ENCODE results near the gene C2orf80. TPM values are rescaled to one million over a fixed set of nuclear protein-coding genes. Genes with fewer than 3 reads are reported as not detected.
"Not testable (repeated sequence)": the region's sequence is repeated elsewhere in the genome, so short reads cannot be mapped to it uniquely, and the experiment has no call there.

The C2orf80 gene
- total and polyA plus RNA-seq, 5 experiments from 2014 or later = not detected

GRCh38 chr2:208124013-208124715 is 65.7 kb downstream of the C2orf80 start, which contains the start of gene CRYGD:
CRYGD (minus strand) TSS chr2:208124524; CDS start chr2:208124473, 51 bp downstream.
- DNase-seq (peak in 2 of 10 donors; percentile 16 to 18), ATAC-seq (peak; percentile 69 to 70)
- Mint-ChIP-seq H3K27me3 (peaks cover 19 to 46% (median 33%) of the 10 kb centered on the region in 5 donors), H3K27ac (peak within 1 kb of the TSS in 1 of 10 donors; percentile 19), H3K4me3 (peak within 1 kb of the TSS in 9 of 10 donors; percentile 38 to 71 (median 67)), H3K4me1 (peaks cover 6 to 19% (median 10%) of the 10 kb centered on the region in 4 donors)
- not testable (repeated sequence) for H3K9me3 Mint-ChIP-seq, H3K36me3 Mint-ChIP-seq
- POLR2A ChIA-PET = interaction anchor here (0.6 kb wide), 1 partner anchor 98 kb away, joined by 5 read pairs; no protein-coding TSS in a partner anchor

DNA sequence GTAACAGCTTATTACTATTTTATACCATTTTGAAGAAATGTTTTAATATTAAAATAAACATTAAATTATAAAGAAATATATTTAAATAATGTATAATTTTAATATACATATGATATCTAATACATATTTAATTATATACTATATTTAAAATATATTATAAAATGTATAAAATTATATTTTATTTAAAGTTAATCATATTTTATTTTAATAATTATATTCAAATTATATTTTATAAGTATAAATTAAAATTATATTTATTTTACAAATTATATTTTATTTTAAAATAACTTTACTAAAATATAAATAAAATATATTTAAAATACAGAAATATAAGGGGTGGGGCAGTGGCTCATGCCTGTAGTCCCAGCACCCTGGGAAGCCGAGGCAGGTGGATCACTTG is 67.6 kb downstream of the C2orf80 start:
- no peak overlapping the region for H3K4me3 Mint-ChIP-seq
- H3K36me3 Mint-ChIP-seq = peaks cover 0 to 3% (median 0%) of the 10 kb centered on the region in 3 donors
- POLR2A ChIA-PET = no interaction called here
- peaks cover 18 to 36% (median 26%) of the 10 kb centered on the region in 5 donors for H3K27me3 Mint-ChIP-seq
- H3K27ac Mint-ChIP-seq = no peak overlapping the region
- DNase-seq (no peak), ATAC-seq (no peak)
- H3K9me3 Mint-ChIP-seq = peaks cover 0 to 2% (median 0%) of the 10 kb centered on the region in 9 donors
- H3K4me1 Mint-ChIP-seq = peaks cover 6 to 19% (median 10%) of the 10 kb centered on the region in 4 donors

DNA sequence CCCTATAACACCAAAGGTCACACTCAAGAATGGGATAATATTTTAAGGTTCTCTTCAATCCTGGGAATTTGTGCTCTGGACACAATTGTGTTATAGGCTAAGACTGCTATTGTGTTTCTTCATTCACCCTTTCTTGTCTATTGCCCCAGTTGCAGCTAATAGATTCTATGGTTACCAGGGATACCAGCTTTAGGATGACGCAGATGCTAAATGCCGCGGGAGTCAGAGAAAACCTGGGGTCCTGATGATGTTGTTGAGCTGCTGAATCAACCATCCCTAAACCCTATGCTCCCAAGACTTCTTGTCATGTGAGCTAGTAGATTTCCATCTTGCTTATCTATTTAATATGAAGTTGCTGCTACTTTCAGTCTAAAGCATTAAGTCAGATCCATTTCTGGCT is 70.9 kb downstream of the C2orf80 start:
- H3K4me1 Mint-ChIP-seq = peaks cover 1 to 3% (median 3%) of the 10 kb centered on the region in 4 donors
- H3K27me3 Mint-ChIP-seq = peaks cover 5 to 12% (median 8%) of the 10 kb centered on the region in 5 donors
- H3K36me3 Mint-ChIP-seq = no peaks in the 10 kb centered on the region
- H3K9me3 Mint-ChIP-seq = no peaks in the 10 kb centered on the region
- DNase-seq (no peak), ATAC-seq (no peak)
- H3K27ac Mint-ChIP-seq = no peak overlapping the region
- POLR2A ChIA-PET = no interaction called here
- H3K4me3 Mint-ChIP-seq = no peak overlapping the region

GRCh38 chr2:208117390-208117789 is 72.4 kb downstream of the C2orf80 start:
- DNase-seq, H3K36me3 Mint-ChIP-seq, H3K27ac Mint-ChIP-seq, H3K4me1 Mint-ChIP-seq, POLR2A ChIA-PET, H3K4me3 Mint-ChIP-seq, ATAC-seq, H3K9me3 Mint-ChIP-seq: not testable (repeated sequence)
- H3K27me3 Mint-ChIP-seq = peaks cover 0 to 22% (median 5%) of the 10 kb centered on the region in 5 donors

Other genes with a start within 250 kb of the C2orf80 start
- gene PLEKHM3, start 164.5 kb downstream of the C2orf80 start, total RNA-seq = 10 to 100 TPM; 13.7 to 16.5 TPM
- gene PLEKHM3, start 164.5 kb downstream of the C2orf80 start, polyA plus RNA-seq = 1 to 10 TPM; 2.5 to 3.4 (median 3.4) TPM
- gene CRYGD, start 65.5 kb downstream of the C2orf80 start, total RNA-seq = not detected
- gene CRYGD, start 65.5 kb downstream of the C2orf80 start, polyA plus RNA-seq = not detected
- not detected for gene CRYGC, start 60.2 kb downstream of the C2orf80 start, total RNA-seq
- gene CRYGC, start 60.2 kb downstream of the C2orf80 start, polyA plus RNA-seq = not detected
- not detected for gene CRYGB, start 43.9 kb downstream of the C2orf80 start, total RNA-seq
- not detected for gene CRYGB, start 43.9 kb downstream of the C2orf80 start, polyA plus RNA-seq
- gene CRYGA, start 26.4 kb downstream of the C2orf80 start, total RNA-seq = not detected
- gene CRYGA, start 26.4 kb downstream of the C2orf80 start, polyA plus RNA-seq = not detected
- gene IDH1, start 65.0 kb upstream of the C2orf80 start, total RNA-seq = 10 to 100 TPM; 20.0 to 20.8 TPM
- gene IDH1, start 65.0 kb upstream of the C2orf80 start, polyA plus RNA-seq = 1 to 10 TPM; 2.6 to 5.5 (median 3.8) TPM
- 10 to 100 TPM; 50.6 to 51.2 TPM for gene PIKFYVE, start 76.2 kb upstream of the C2orf80 start, total RNA-seq
- gene PIKFYVE, start 76.2 kb upstream of the C2orf80 start, polyA plus RNA-seq = 1 to 10 TPM; 5.3 to 6.6 (median 5.4) TPM
- gene PTH2R, start 216.8 kb upstream of the C2orf80 start, total RNA-seq = under 1 TPM in 1 of 2 experiments, not detected in 1; 0.25 TPM
- under 1 TPM in 1 of 3 donors, not detected in 2; 0.09 TPM for gene PTH2R, start 216.8 kb upstream of the C2orf80 start, polyA plus RNA-seq